Mesenchymal stem cell (in vitro differentiated cells and primary cell): ENCODE data around the gene C4A.
"Not testable (repeated sequence)": the region's sequence is repeated elsewhere in the genome, so short reads cannot be mapped to it uniquely, and the experiment has no call there.

Experiments
- DNase-seq: peaks from one replicate; pipeline ENCODE4 v3.0.0-alpha.2; 2013
- H2AFZ ChIP-seq: one replicate; pipeline ENCODE4 v1.6.1; 2013; ENCODE audit warnings: low read depth, mild to moderate bottlenecking, control low read depth, inconsistent platforms, low read length, moderate library complexity
- H2AK5ac ChIP-seq: 2 replicates; pipeline ENCODE4 v1.6.1; 2013; ENCODE audit warnings: low read length, moderate library complexity, mild to moderate bottlenecking, inconsistent platforms; ENCODE audit not compliant: severe bottlenecking
- H2BK120ac ChIP-seq: one replicate; pipeline ENCODE4 v1.6.1; 2013; ENCODE audit warnings: low read depth, mild to moderate bottlenecking, inconsistent platforms, low read length, moderate library complexity
- H2BK12ac ChIP-seq, 2 experiments: one replicate each; pipeline ENCODE4 v1.6.1; 2013; ENCODE audit warnings: inconsistent platforms in 2 of 2, low read length in 2 of 2, mild to moderate bottlenecking in 2 of 2, moderate library complexity in 2 of 2, control low read depth in 1 of 2
- H2BK15ac ChIP-seq: one replicate; pipeline ENCODE4 v1.6.1; 2013; ENCODE audit warnings: mild to moderate bottlenecking, low read depth, inconsistent platforms; ENCODE audit not compliant: poor library complexity, severe bottlenecking
- H2BK5ac ChIP-seq: 2 replicates; pipeline ENCODE4 v1.6.1; 2013; ENCODE audit warnings: low read depth, mild to moderate bottlenecking, low read length, control low read depth, inconsistent platforms; ENCODE audit not compliant: poor library complexity, severe bottlenecking
- H3K14ac ChIP-seq, 2 experiments: one replicate each; pipeline ENCODE4 v1.6.1; 2013; ENCODE audit warnings: inconsistent platforms in 2 of 2, low read length in 2 of 2, control low read depth in 1 of 2, mild to moderate bottlenecking in 1 of 2, moderate library complexity in 1 of 2
- H3K18ac ChIP-seq, 2 experiments: one replicate each; pipeline ENCODE4 v1.6.1; 2013; ENCODE audit warnings: inconsistent platforms in 2 of 2, low read length in 2 of 2, control low read depth in 1 of 2, low read depth in 1 of 2, mild to moderate bottlenecking in 1 of 2
- H3K23ac ChIP-seq, 2 experiments: one replicate each; pipeline ENCODE4 v1.6.1; 2013; ENCODE audit warnings: inconsistent platforms in 2 of 2, low read length in 2 of 2, mild to moderate bottlenecking in 2 of 2, moderate library complexity in 2 of 2, control low read depth in 1 of 2
- H3K27ac ChIP-seq: 2 replicates; pipeline ENCODE4 v1.5.1; 2013; ENCODE audit warnings: mild to moderate bottlenecking, moderate library complexity, low read length, control low read depth, inconsistent platforms; ENCODE audit not compliant: poor library complexity, severe bottlenecking
- H3K27me3 ChIP-seq, 2 experiments: 2 replicates each; pipeline versions ENCODE4 v1.6.1 to v1.7.0; 2013; ENCODE audit warnings: low read length in 2 of 2, mild to moderate bottlenecking in 2 of 2, moderate library complexity in 2 of 2, control low read depth in 1 of 2, inconsistent platforms in 1 of 2; ENCODE audit not compliant: control insufficient read depth in 1 of 2, insufficient read depth in 1 of 2
- H3K36me3 ChIP-seq, 2 experiments: 2 replicates each; pipeline versions ENCODE4 v1.6.1 to v1.7.0; 2013; ENCODE audit warnings: low read length in 2 of 2, control low read depth in 1 of 2, inconsistent platforms in 1 of 2, low read depth in 1 of 2, mild to moderate bottlenecking in 1 of 2; ENCODE audit not compliant: insufficient read depth in 2 of 2, control insufficient read depth in 1 of 2
- H3K4ac ChIP-seq, 2 experiments: one replicate each; pipeline ENCODE4 v1.6.1; 2013; ENCODE audit warnings: inconsistent platforms in 2 of 2, low read length in 2 of 2, mild to moderate bottlenecking in 2 of 2, moderate library complexity in 2 of 2, control low read depth in 1 of 2, low read depth in 1 of 2
- H3K4me1 ChIP-seq: 2 replicates; pipeline ENCODE4 v1.6.1; 2013; ENCODE audit warnings: low read depth, low read length, control low read depth; ENCODE audit not compliant: control insufficient read depth, insufficient read depth
- H3K4me2 ChIP-seq: 2 replicates; pipeline ENCODE4 v1.6.1; 2013; ENCODE audit warnings: low read length, mild to moderate bottlenecking, inconsistent platforms; ENCODE audit not compliant: poor library complexity, severe bottlenecking
- H3K4me3 ChIP-seq, 2 experiments: 2 replicates each; pipeline versions ENCODE4 v1.5.1 to v1.7.0; 2013; ENCODE audit warnings: low read length in 2 of 2, mild to moderate bottlenecking in 2 of 2, control low read depth in 1 of 2, low read depth in 1 of 2; ENCODE audit not compliant: insufficient read depth in 1 of 2
- H3K79me1 ChIP-seq: replicated peaks from 2 replicates; pipeline ENCODE4 v1.6.1; 2013; ENCODE audit warnings: mild to moderate bottlenecking, control low read depth, low read length, inconsistent platforms; ENCODE audit not compliant: poor library complexity, severe bottlenecking
- H3K9ac ChIP-seq: 2 replicates; pipeline ENCODE4 v1.7.0; 2013; ENCODE audit warnings: mild to moderate bottlenecking, low read length, moderate library complexity
- H3K9me3 ChIP-seq: 2 replicates; pipeline ENCODE4 v1.7.0; 2013; ENCODE audit warnings: mild to moderate bottlenecking, low read length; ENCODE audit not compliant: control insufficient read depth
- H4K8ac ChIP-seq: one replicate; pipeline ENCODE4 v1.6.1; 2013; ENCODE audit warnings: inconsistent platforms, mild to moderate bottlenecking, low read length, moderate library complexity
- H4K91ac ChIP-seq: one replicate; pipeline ENCODE4 v1.6.1; 2013; ENCODE audit warnings: mild to moderate bottlenecking, low read length, inconsistent platforms
- WGBS: methylation state at CpG from one replicate; pipeline ENCODE4 v1.1.7; 2013; ENCODE audit warnings: mixed read lengths; 5-methylcytosine and 5-hydroxymethylcytosine counted together

Gene C4A

GRCh38 chr6:31996385-31996784, 14.5 kb downstream of the C4A start:
- not testable (repeated sequence) for H2BK12ac ChIP-seq, H3K14ac ChIP-seq, H3K23ac ChIP-seq, H2BK5ac ChIP-seq, H3K4me2 ChIP-seq, H3K4ac ChIP-seq, H2AFZ ChIP-seq, H3K9me3 ChIP-seq, H2BK120ac ChIP-seq, H2BK15ac ChIP-seq, H3K18ac ChIP-seq, H3K27ac ChIP-seq, H3K9ac ChIP-seq, H3K4me3 ChIP-seq, H4K8ac ChIP-seq, H4K91ac ChIP-seq, DNase-seq, H3K4me1 ChIP-seq, H3K27me3 ChIP-seq, H2AK5ac ChIP-seq, H3K36me3 ChIP-seq, H3K79me1 ChIP-seq
- WGBS, result 74% methylated on average over 2 of the region's 6 CpGs

DNA sequence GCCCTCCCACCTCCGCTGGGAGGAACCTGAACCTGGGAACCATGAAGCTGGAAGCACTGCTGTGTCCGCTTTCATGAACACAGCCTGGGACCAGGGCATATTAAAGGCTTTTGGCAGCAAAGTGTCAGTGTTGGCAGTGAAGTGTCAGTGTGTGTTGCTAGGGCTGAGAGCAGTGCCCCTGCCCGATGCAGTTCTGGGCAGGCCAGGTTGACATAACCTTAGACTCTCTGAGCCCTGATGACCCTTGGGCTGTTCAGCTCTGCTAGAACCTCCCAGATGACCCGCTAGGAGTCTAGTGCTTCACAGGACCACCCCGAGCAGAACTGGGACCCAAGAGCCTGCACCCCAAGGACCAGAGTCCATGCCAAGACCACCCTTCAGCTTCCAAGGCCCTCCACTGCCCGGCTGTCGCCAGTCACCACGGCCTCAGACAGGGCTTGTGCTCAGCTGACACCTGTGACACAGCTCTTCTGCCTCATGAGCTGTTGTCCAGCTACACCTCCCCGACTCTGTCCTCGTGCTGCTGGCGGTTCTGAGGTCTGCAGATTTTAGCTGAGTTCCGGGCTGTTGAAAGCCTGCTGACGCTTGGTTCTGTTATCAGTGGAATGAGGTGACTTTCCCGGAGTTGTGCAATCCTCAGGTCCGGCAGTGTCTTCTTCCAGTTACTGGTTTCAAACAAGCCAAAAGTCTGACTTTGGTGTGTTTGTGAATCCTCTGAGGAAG, 20.9 kb downstream of the C4A start:
- no CpG with 5 or more reads among the region's 15 CpGs for WGBS
- H3K18ac ChIP-seq, H3K9me3 ChIP-seq, H2BK15ac ChIP-seq, H3K4me1 ChIP-seq, H3K14ac ChIP-seq, H4K8ac ChIP-seq, H2BK5ac ChIP-seq, H3K36me3 ChIP-seq, H4K91ac ChIP-seq, H3K23ac ChIP-seq, H3K9ac ChIP-seq, H2BK12ac ChIP-seq, H3K4me2 ChIP-seq, H3K4ac ChIP-seq, H3K27me3 ChIP-seq, H2AK5ac ChIP-seq, H3K79me1 ChIP-seq, H3K27ac ChIP-seq, H2AFZ ChIP-seq, H3K4me3 ChIP-seq, DNase-seq, H2BK120ac ChIP-seq: not testable (repeated sequence)

DNA sequence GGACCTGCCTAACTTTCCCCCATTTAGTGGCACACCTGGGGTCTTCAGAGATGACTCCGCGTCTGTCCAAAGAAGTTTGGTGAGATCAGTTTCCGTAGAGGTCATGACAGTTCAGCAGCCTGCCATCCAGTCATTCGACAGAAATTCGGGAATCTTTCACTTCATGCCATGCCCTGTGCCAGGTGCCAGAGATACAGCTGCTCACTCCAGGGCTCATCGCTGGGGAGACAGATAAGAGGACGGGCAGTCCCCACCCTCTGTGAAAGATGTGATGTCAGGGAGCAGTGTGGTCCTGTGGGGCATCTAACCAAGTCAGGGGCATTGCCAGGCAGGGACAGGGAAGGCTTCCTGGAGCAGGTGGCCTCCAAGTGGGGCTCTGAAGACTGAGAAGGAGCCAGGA, 21.4 kb downstream of the C4A start:
- not testable (repeated sequence) for H2BK15ac ChIP-seq, H3K79me1 ChIP-seq, H2BK120ac ChIP-seq, H4K91ac ChIP-seq, H3K9me3 ChIP-seq, DNase-seq, H3K4me3 ChIP-seq, H3K14ac ChIP-seq, H3K9ac ChIP-seq, H3K4me1 ChIP-seq, H2BK5ac ChIP-seq, H3K27me3 ChIP-seq, H3K18ac ChIP-seq, H3K4ac ChIP-seq, H2BK12ac ChIP-seq, H4K8ac ChIP-seq, H3K4me2 ChIP-seq, H3K23ac ChIP-seq, H3K36me3 ChIP-seq, H3K27ac ChIP-seq, H2AFZ ChIP-seq, H2AK5ac ChIP-seq
- WGBS, result no CpG with 5 or more reads among the region's 7 CpGs

DNA sequence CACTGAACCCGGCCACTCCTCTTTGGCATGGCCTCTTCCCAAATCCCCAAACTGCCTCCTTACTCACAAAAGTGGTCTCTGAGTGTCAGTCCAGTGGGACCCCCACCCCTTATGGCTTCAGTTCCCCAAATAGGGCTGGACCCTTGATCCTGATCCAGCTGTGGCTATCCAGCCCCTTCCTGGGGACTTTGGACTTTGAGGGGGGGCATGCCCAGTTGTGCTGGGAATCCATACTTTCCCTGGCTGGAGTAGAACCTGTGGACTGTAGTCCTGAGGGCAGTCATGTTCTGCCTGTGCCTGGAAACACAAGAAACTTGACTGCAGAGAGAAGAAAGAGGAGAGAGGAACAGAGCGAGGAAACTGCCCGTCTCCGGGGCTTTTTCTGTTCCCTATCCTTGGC, 22.5 kb downstream of the C4A start:
- not testable (repeated sequence) for H4K8ac ChIP-seq, H3K27me3 ChIP-seq, H3K79me1 ChIP-seq, DNase-seq, H3K4me2 ChIP-seq, H3K27ac ChIP-seq, H3K14ac ChIP-seq, H2AFZ ChIP-seq, H3K23ac ChIP-seq, H3K4ac ChIP-seq, H2BK12ac ChIP-seq, H4K91ac ChIP-seq, H2BK5ac ChIP-seq, H2AK5ac ChIP-seq, H3K4me3 ChIP-seq, H2BK15ac ChIP-seq, H3K4me1 ChIP-seq, H3K9ac ChIP-seq, H2BK120ac ChIP-seq, H3K36me3 ChIP-seq, H3K9me3 ChIP-seq, H3K18ac ChIP-seq
- no CpG with 5 or more reads among the region's 4 CpGs for WGBS
